ENCODE measurements around the gene DCST2.

GRCh38 chr1:155049651-155050559 lies 16.3 kb upstream of the DCST2 start:
- TF ChIP-seq CTCF (IDR thresholded peaks at IDR 0.05; ENCODE audit: low read depth, low read length): no peak
- TF ChIP-seq POLR2A (IDR thresholded peaks at IDR 0.05; ENCODE audit: extremely low read depth, insufficient read length): no peak
- TF ChIP-seq MYC (IDR thresholded peaks at IDR 0.05; ENCODE audit: low read depth, low read length): no peak
- no peak; the same call in 1 of the 2 replicates for TF ChIP-seq MAX (IDR thresholded peaks at IDR 0.05; ENCODE audit: low read depth, low read length)

Measured in NB4 (cell line).